Adrenal gland (tissue), 12 donors: ENCODE measurements around the gene CHP2. TPM values are rescaled to one million over a fixed set of nuclear protein-coding genes. Genes with fewer than 3 reads are reported as not detected.

Experiments used
- DNase-seq, 7 donors: peaks; one replicate each; pipeline ENCODE4 v3.0.0-alpha.2; 2019 to 2020
- H3K27ac ChIP-seq, 5 donors: fragments of 200-600 bp; sonication (generic) in 4 of 5; 1 replicate in 3 of 5; 2 replicates in 2 of 5; pipeline versions ENCODE4 v1.5.1 to v1.8.0; 2016 to 2020; ENCODE audit warnings: mild to moderate bottlenecking in 1 of 5
- H3K27me3 ChIP-seq: fragments of 200-600 bp; 2 replicates; pipeline ENCODE4 v1.8.0; 2021
- H3K36me3 ChIP-seq, 2 donors: fragments of 200-600 bp; replicated peaks in 1 of 2; 1 replicate in 1 of 2; 2 replicates in 1 of 2; pipeline versions ENCODE4 v1.5.1 to v1.8.0; 2018 to 2022
- H3K4me1 ChIP-seq, 2 donors: fragments of 200-600 bp; replicated peaks in 1 of 2; 1 replicate in 1 of 2; 2 replicates in 1 of 2; pipeline versions ENCODE4 v1.5.1 to v1.8.0; 2018 to 2021
- H3K4me3 ChIP-seq, 4 donors: fragments of 200-600 bp; sonication (generic) in 3 of 4; one replicate each; pipeline ENCODE4 v1.5.1; 2016 to 2018
- H3K9me3 ChIP-seq, 3 donors: fragments of 200-600 bp; sonication (generic) in 1 of 3; replicated peaks in 1 of 3; 1 replicate in 2 of 3; 2 replicates in 1 of 3; pipeline versions ENCODE4 v1.5.1 to v1.8.0; 2016 to 2021
- CTCF ChIP-seq, 6 experiments: fragments of 450-650 bp in 4 of 6; fragments of 200-600 bp in 2 of 6; sonication (generic) in 1 of 6; IDR thresholded peaks; 1 replicate in 5 of 6; 2 replicates in 1 of 6; pipeline versions ENCODE4 v1.5.1 to v1.8.0; 2016 to 2021; ENCODE audit warnings: antibody characterized with exemption in 6 of 6, mild to moderate bottlenecking in 2 of 6, moderate library complexity in 1 of 6
- POLR2A ChIP-seq, 2 donors: fragments of 450-650 bp; IDR thresholded peaks; one replicate each; pipeline ENCODE4 v1.6.1; 2017; ENCODE audit warnings: antibody characterized with exemption in 2 of 2, mild to moderate bottlenecking in 2 of 2, moderate library complexity in 1 of 2
- WGBS, 4 donors: extraction: QIAGEN DNeasy Blood & Tissue Kit in 2 of 4; methylation state at CpG; one replicate each; pipeline versions ENCODE4 v1.1.5 to v1.1.7; 2013 to 2017; 5-methylcytosine and 5-hydroxymethylcytosine counted together
- intact Hi-C, 2 donors: fragments of 100-400 bp; cut with DNase I; formaldehyde crosslinking; loops; one replicate each; pipeline versions ENCODE4 v1.14.1 to v1.15.0; 2022 to 2023
- polyA plus RNA-seq, 3 donors: library from polyadenylated mRNA; stranded (reverse); fragments of 200-250 nt in 2 of 3; fragments of 350-450 nt in 1 of 3; fragmentation: Illumina TruSeq in 1 of 3; extraction: RNeasy Lipid Tissue Mini Kit (QIAGEN cat#74804) in 1 of 3; gene quantifications; one replicate each; pipeline ENCODE4 v1.2.3, GENCODE V29; 2013 to 2014
- total RNA-seq, 9 donors: library from RNA; depleted of rRNA in 4 of 9; stranded (reverse); fragments of >200 nt in 4 of 9; fragments of 120-200 nt in 1 of 9; fragmentation: NEBNext Ultra II Directional in 1 of 9; extraction: Animal tissue kit (Norgen Biotek cat#: 25700) in 1 of 9; gene quantifications; one replicate each; pipeline versions ENCODE4 v1.1.0 to v1.2.4, GENCODE V29; 2013 to 2023
- donor health status: healthy with polysubstance abuse.
- donor health status: Bipolar disorder and iron deficiency.
- donor health status: DM: yes; HTN: yes; CAD: no.
- donor health status: DM: no; HTN: no; CAD: no.
- donor health status: DM: no; HTN: no; CAD: no.
- donor health status: DM: yes; HTN: yes; CAD: no.

Gene CHP2
- total and polyA plus RNA-seq, 12 donors = 0.07 to 1.4 (median 0.12) TPM; not detected in 8

GRCh38 chr16:23771642-23772041, 16.8 kb downstream of the CHP2 start:
- Histone ChIP-seq H3K4me3 (no peak overlapping the region), H3K27me3 (no peaks in the 10 kb centered on the region), H3K9me3 (no peaks in the 10 kb centered on the region), H3K27ac (no peak overlapping the region), H3K4me1 (no peaks in the 10 kb centered on the region), H3K36me3 (no peaks in the 10 kb centered on the region)
- intact Hi-C loops = no loop called here
- 0 to 52% (median 28%) methylated on average over 2 of the region's 2 CpGs for WGBS, 4 donors
- DNase-seq = no peak
- TF ChIP-seq CTCF (IDR thresholded peaks at IDR 0.05) (no peak), POLR2A (IDR thresholded peaks at IDR 0.05) (no peak)

GRCh38 chr16:23773339-23773738, 18.5 kb downstream of the CHP2 start:
- DNase-seq = no peak
- Histone ChIP-seq H3K27ac (no peak overlapping the region), H3K4me1 (no peaks in the 10 kb centered on the region), H3K36me3 (no peaks in the 10 kb centered on the region), H3K27me3 (no peaks in the 10 kb centered on the region), H3K9me3 (no peaks in the 10 kb centered on the region), H3K4me3 (no peak overlapping the region)
- TF ChIP-seq CTCF (IDR thresholded peaks at IDR 0.05) = no peak
- no peak for TF ChIP-seq POLR2A (IDR thresholded peaks at IDR 0.05)
- intact Hi-C loops = no loop called here
- WGBS, 4 donors = 59 to 85% (median 82%) methylated on average over 2 of the region's 2 CpGs

GRCh38 chr16:23781176-23781575, 26.4 kb downstream of the CHP2 start:
- no peak overlapping the region for H3K27ac ChIP-seq
- no peaks in the 10 kb centered on the region for H3K36me3 ChIP-seq
- H3K9me3 ChIP-seq = no peaks in the 10 kb centered on the region
- no peaks in the 10 kb centered on the region for H3K4me1 ChIP-seq
- TF ChIP-seq CTCF (IDR thresholded peaks at IDR 0.05) = no peak
- no peak for TF ChIP-seq POLR2A (IDR thresholded peaks at IDR 0.05)
- no peak overlapping the region for H3K4me3 ChIP-seq
- intact Hi-C loops = no loop called here
- peaks cover 11% of the 10 kb centered on the region for H3K27me3 ChIP-seq
- DNase-seq = no peak
- 66 to 91% (median 72%) methylated on average over 1 of the region's 1 CpG for WGBS, 4 donors

GRCh38 chr16:23784811-23785447, 30.1 kb downstream of the CHP2 start:
- Histone ChIP-seq H3K27me3 (peaks cover 11% of the 10 kb centered on the region), H3K4me3 (no peak overlapping the region), H3K9me3 (no peaks in the 10 kb centered on the region), H3K4me1 (no peaks in the 10 kb centered on the region), H3K36me3 (no peaks in the 10 kb centered on the region), H3K27ac (no peak overlapping the region)
- intact Hi-C loops = no loop called here
- no peak for TF ChIP-seq CTCF (IDR thresholded peaks at IDR 0.05)
- no peak for TF ChIP-seq POLR2A (IDR thresholded peaks at IDR 0.05)
- WGBS, 4 donors = 58 to 69% (median 64%) methylated on average over 4 of the region's 4 CpGs
- DNase-seq = no peak
